ENCODE measurements around the gene C1QTNF8.

GRCh38 chr16:1101133-1101532, 5.1 kb upstream of the C1QTNF8 start:
- TF ChIP-seq CTCF (IDR thresholded peaks at IDR 0.05), result no peak
- no peak for TF ChIP-seq EZH2 (IDR thresholded peaks at IDR 0.05; ENCODE audit: borderline replicate concordance, insufficient read depth, low read depth, low read length, poor library complexity, severe bottlenecking)

Data from B cell (primary cell).